ENCODE data around the gene RFX2. TPM values are rescaled to one million over a fixed set of nuclear protein-coding genes. Genes with fewer than 3 reads are reported as not detected.
"Not testable (repeated sequence)": the region's sequence is repeated elsewhere in the genome, so short reads cannot be mapped to it uniquely, and the experiment has no call there.

Gene RFX2
- total and polyA plus RNA-seq, 8 donors, result 1.8 to 14.0 (median 3.4) TPM

DNA sequence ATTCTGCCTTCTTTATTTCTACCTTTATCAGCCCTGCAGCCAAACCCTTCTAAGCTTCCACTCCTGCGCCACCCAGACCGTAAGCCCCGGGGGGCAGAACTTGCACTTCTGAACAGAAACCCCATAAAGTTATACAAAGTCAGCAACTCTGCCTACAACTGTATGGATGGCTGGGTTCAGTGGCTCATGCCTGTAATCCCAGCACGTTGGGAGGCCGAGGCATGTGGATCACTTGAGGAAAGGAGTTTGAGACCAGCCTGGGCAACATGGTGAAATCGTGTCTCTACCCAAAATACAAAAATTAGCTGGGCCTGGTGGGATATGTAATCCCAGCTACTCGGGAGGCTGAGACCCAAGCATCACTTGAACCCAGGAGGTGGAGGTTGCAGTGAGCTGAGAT is 142.7 kb downstream of the RFX2 start:
- H3K4me3 ChIP-seq, result no peak overlapping the region
- DNase-seq (no peak), ATAC-seq (no peak), FAIRE-seq (no peak)
- 44 to 55% methylated on average over 7 of the region's 7 CpGs for WGBS, 2 donors
- peaks cover 56 to 65% (median 61%) of the 10 kb centered on the region in 3 donors for H3K4me1 ChIP-seq
- intact Hi-C loops (cut with DNase I), result no loop called here
- H3K9me3 ChIP-seq, result no peaks in the 10 kb centered on the region
- peak overlapping the region; percentile 63 to 96 (median 82) for H3K27ac ChIP-seq
- TF ChIP-seq, protein P1, sequence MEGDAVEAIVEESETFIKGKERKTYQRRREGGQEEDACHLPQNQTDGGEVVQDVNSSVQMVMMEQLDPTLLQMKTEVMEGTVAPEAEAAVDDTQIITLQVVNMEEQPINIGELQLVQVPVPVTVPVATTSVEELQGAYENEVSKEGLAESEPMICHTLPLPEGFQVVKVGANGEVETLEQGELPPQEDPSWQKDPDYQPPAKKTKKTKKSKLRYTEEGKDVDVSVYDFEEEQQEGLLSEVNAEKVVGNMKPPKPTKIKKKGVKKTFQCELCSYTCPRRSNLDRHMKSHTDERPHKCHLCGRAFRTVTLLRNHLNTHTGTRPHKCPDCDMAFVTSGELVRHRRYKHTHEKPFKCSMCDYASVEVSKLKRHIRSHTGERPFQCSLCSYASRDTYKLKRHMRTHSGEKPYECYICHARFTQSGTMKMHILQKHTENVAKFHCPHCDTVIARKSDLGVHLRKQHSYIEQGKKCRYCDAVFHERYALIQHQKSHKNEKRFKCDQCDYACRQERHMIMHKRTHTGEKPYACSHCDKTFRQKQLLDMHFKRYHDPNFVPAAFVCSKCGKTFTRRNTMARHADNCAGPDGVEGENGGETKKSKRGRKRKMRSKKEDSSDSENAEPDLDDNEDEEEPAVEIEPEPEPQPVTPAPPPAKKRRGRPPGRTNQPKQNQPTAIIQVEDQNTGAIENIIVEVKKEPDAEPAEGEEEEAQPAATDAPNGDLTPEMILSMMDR (IDR thresholded peaks at IDR 0.05), result no peak
- H3K27me3 ChIP-seq, result no peaks in the 10 kb centered on the region
- H3K36me3 ChIP-seq, result no peaks in the 10 kb centered on the region

- WGBS, 2 donors, result 52 to 61% methylated on average over 9 of the region's 9 CpGs
- TF ChIP-seq, protein P1 (IDR thresholded peaks at IDR 0.05), result no peak
- no peaks in the 10 kb centered on the region for H3K9me3 ChIP-seq
- H3K27ac ChIP-seq, result peak overlapping the region in 3 of 4 donors; percentile 6 to 96 (median 92)
- H3K27me3 ChIP-seq, result no peaks in the 10 kb centered on the region
- H3K4me3 ChIP-seq, result no peak overlapping the region
- DNase-seq (no peak), FAIRE-seq (no peak), ATAC-seq (no peak)
- no peaks in the 10 kb centered on the region for H3K36me3 ChIP-seq
- peaks cover 61 to 69% (median 68%) of the 10 kb centered on the region in 3 donors for H3K4me1 ChIP-seq
- intact Hi-C loops (cut with DNase I), result no loop called here
Observed at GRCh38 chr19:5966941-5967340, 143.4 kb downstream of the RFX2 start.

DNA sequence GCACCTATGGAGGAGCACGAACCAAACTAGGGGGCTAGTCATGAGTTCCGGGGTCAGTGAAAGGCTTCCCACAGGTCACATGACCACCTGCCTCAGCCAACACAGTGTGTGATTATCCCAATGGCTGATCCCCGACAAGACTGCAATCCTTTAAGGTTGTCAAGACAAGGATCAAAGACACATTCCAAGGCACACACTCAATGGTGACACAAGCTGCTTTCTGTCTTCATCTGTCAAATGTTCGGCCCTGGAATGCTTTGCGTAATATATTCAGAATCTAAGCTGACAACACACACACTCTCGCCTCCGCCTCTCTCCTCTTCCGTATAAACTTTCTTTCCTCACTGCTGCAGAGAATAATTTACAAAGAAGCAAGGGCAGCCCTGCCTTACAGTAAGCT is 144.1 kb downstream of the RFX2 start:
- peak overlapping the region; percentile 5 to 92 (median 32) for H3K27ac ChIP-seq
- H3K4me1 ChIP-seq, result peaks cover 61 to 72% (median 70%) of the 10 kb centered on the region in 3 donors
- no peaks in the 10 kb centered on the region for H3K27me3 ChIP-seq
- 26% methylated on average over 8 of the region's 8 CpGs for WGBS, 2 donors
- no peaks in the 10 kb centered on the region for H3K36me3 ChIP-seq
- TF ChIP-seq, protein P1 (IDR thresholded peaks at IDR 0.05), result no peak
- intact Hi-C loops (cut with DNase I), result no loop called here
- H3K4me3 ChIP-seq, result no peak overlapping the region
- FAIRE-seq, result no peak
- H3K9me3 ChIP-seq, result no peaks in the 10 kb centered on the region
- no peak for ATAC-seq
- DNase-seq, result no peak

GRCh38 chr19:5964816-5965565 is 145.3 kb downstream of the RFX2 start:
- TF ChIP-seq, protein P1 (IDR thresholded peaks at IDR 0.05), result no peak
- intact Hi-C loops (cut with DNase I), result no loop called here
- ATAC-seq, result no peak
- Histone ChIP-seq H3K4me1 (peaks cover 69 to 79% (median 76%) of the 10 kb centered on the region in 3 donors), H3K36me3 (no peaks in the 10 kb centered on the region), H3K9me3 (no peaks in the 10 kb centered on the region), H3K4me3 (no peak overlapping the region), H3K27me3 (no peaks in the 10 kb centered on the region), H3K27ac (peak overlapping the region in 1 of 4 donors; percentile 92)
- no peak for FAIRE-seq
- DNase-seq, result no peak
- WGBS, 2 donors, result 80 to 90% methylated on average over 4 to 5 of the region's 5 CpGs

- intact Hi-C loops (cut with DNase I), result no loop called here
- H3K9me3 ChIP-seq, result no peaks in the 10 kb centered on the region
- H3K36me3 ChIP-seq, result no peaks in the 10 kb centered on the region
- H3K4me3 ChIP-seq, result no peak overlapping the region
- ATAC-seq (no peak), DNase-seq (no peak), FAIRE-seq (no peak)
- 94 to 96% methylated on average over 7 of the region's 7 CpGs for WGBS, 2 donors
- peaks cover 67 to 77% (median 71%) of the 10 kb centered on the region in 3 donors for H3K4me1 ChIP-seq
- no peaks in the 10 kb centered on the region for H3K27me3 ChIP-seq
- TF ChIP-seq, protein P1 (IDR thresholded peaks at IDR 0.05), result no peak
- peak overlapping the region in 2 of 4 donors; percentile 8 to 88 for H3K27ac ChIP-seq
Observed at GRCh38 chr19:5963855-5964254, 146.4 kb downstream of the RFX2 start.

- ATAC-seq; FAIRE-seq; H3K9me3 ChIP-seq; H3K4me3 ChIP-seq; DNase-seq; intact Hi-C loops (cut with DNase I); H3K27me3 ChIP-seq; H3K36me3 ChIP-seq: not testable (repeated sequence)
- H3K27ac ChIP-seq, result peak overlapping the region; percentile 66 to 88 (median 78)
- WGBS, 2 donors, result 85 to 86% methylated on average over 6 of the region's 6 CpGs
- H3K4me1 ChIP-seq, result peaks cover 65 to 71% (median 66%) of the 10 kb centered on the region in 3 donors
Observed at GRCh38 chr19:5963259-5963658, 147.0 kb downstream of the RFX2 start.

All from pancreas (tissue), 10 donors.